Measurements from ENCODE around the gene KIF6. TPM values are rescaled to one million over a fixed set of nuclear protein-coding genes. Genes with fewer than 3 reads are reported as not detected.

KIF6 gene
- total RNA-seq, 2 experiments from 2014 or later = not detected

- DNase-seq = no peak
- H3K4me3 Mint-ChIP-seq = no peak overlapping the region
- peaks cover under 1% of the 10 kb centered on the region for H3K27me3 Mint-ChIP-seq
- H3K4me1 Mint-ChIP-seq = no peaks in the 10 kb centered on the region
- H3K36me3 Mint-ChIP-seq (ENCODE audit: low read depth) = no peaks in the 10 kb centered on the region
- POLR2A ChIA-PET = no interaction called here
- CTCF ChIA-PET = no interaction called here
- no peaks in the 10 kb centered on the region for H3K9me3 Mint-ChIP-seq
- H3K27ac Mint-ChIP-seq = no peak overlapping the region
These were observed 147.6 kb downstream of the KIF6 start for GRCh38 chr6:39577446-39578165.

GRCh38 chr6:39576556-39577303, 148.5 kb downstream of the KIF6 start:
- ChIA-PET POLR2A (no interaction called here), CTCF (no interaction called here)
- no peak overlapping the region for H3K4me3 Mint-ChIP-seq
- H3K9me3 Mint-ChIP-seq = no peaks in the 10 kb centered on the region
- no peaks in the 10 kb centered on the region for H3K4me1 Mint-ChIP-seq
- H3K27me3 Mint-ChIP-seq = no peaks in the 10 kb centered on the region
- no peak overlapping the region for H3K27ac Mint-ChIP-seq
- DNase-seq = no peak
- H3K36me3 Mint-ChIP-seq (ENCODE audit: low read depth) = no peaks in the 10 kb centered on the region

- DNase-seq = no peak
- Mint-ChIP-seq H3K9me3 (no peaks in the 10 kb centered on the region), H3K36me3 (ENCODE audit: low read depth) (no peaks in the 10 kb centered on the region), H3K27me3 (no peaks in the 10 kb centered on the region), H3K4me1 (no peaks in the 10 kb centered on the region), H3K4me3 (no peak overlapping the region), H3K27ac (no peak overlapping the region)
- POLR2A ChIA-PET = no interaction called here
- CTCF ChIA-PET = no interaction called here
These were observed 150.2 kb downstream of the KIF6 start for GRCh38 chr6:39574991-39575390.

- Mint-ChIP-seq H3K36me3 (ENCODE audit: low read depth) (no peaks in the 10 kb centered on the region), H3K27me3 (no peaks in the 10 kb centered on the region), H3K9me3 (no peaks in the 10 kb centered on the region), H3K4me3 (no peak overlapping the region), H3K27ac (no peak overlapping the region), H3K4me1 (no peaks in the 10 kb centered on the region)
- ChIA-PET CTCF (no interaction called here), POLR2A (no interaction called here)
- DNase-seq = no peak
These were observed 151.7 kb downstream of the KIF6 start for GRCh38 chr6:39573541-39573940.

DNA sequence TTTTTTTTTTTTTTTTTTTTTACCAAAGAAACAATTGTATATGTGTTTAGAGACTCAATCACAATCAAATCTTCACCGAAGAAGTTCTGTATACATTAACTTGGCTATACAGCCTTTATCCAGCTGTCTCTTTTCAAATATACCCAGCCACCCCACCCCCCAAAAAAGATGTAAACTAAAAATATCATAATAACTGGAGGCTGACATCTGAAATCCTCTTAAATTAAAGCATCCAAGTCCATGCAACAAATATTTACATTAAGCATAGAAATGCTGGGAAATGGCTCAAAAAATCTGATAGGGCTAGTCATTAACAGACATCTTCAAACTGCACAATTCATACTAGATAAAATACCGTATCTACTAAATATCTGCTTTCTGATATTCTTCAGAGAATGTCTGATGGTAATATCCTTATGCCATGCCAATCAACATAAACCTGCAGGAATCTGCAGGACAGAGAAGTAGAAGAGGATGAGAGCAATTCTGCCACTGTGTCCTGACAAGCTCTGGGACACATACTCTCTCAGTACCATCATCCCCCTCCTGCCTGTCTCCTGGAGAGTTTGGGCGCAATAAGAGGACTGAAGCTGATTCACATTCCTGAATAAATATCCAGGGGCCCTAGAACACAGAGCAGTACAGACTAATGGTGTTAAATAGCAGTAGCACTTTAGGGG, 152.4 kb downstream of the KIF6 start:
- Mint-ChIP-seq H3K9me3 (no peaks in the 10 kb centered on the region), H3K27ac (no peak overlapping the region)
- CTCF ChIA-PET = no interaction called here

DNA sequence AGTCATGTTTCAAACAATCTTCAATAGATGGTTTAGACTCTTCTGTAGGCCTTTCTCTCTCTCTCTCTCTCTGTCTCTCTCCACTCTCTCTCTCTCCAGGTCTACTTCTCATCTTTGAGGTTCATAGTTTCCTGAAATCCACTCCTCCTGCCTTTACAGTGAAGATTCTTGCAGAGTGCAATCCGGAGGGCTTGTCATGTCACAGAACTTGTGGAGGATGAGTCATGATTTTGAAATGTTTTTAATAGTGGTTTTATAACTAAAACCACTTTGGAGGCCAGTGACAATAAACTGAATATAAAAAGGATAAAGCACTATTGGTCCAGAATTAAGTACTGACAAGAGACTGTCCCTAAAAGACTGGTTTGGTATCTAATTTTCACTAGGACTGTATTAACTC, 156.3 kb downstream of the KIF6 start:
- DNase-seq = no peak
- H3K27ac Mint-ChIP-seq = no peak overlapping the region
- no peaks in the 10 kb centered on the region for H3K9me3 Mint-ChIP-seq
- ChIA-PET POLR2A (no interaction called here), CTCF (no interaction called here)
- no peaks in the 10 kb centered on the region for H3K4me1 Mint-ChIP-seq
- H3K4me3 Mint-ChIP-seq = no peak overlapping the region
- H3K27me3 Mint-ChIP-seq = no peaks in the 10 kb centered on the region
- H3K36me3 Mint-ChIP-seq (ENCODE audit: low read depth) = no peaks in the 10 kb centered on the region

More for the DNA sequence above, 152.4 kb downstream of the KIF6 start:
- POLR2A ChIA-PET = no interaction called here
- no peak for DNase-seq
- Mint-ChIP-seq H3K27me3 (no peaks in the 10 kb centered on the region), H3K36me3 (ENCODE audit: low read depth) (no peaks in the 10 kb centered on the region), H3K4me1 (no peaks in the 10 kb centered on the region), H3K4me3 (no peak overlapping the region)

- Mint-ChIP-seq H3K27ac (no peak overlapping the region), H3K27me3 (no peaks in the 10 kb centered on the region), H3K4me3 (no peak overlapping the region), H3K36me3 (ENCODE audit: low read depth) (no peaks in the 10 kb centered on the region), H3K9me3 (no peaks in the 10 kb centered on the region), H3K4me1 (no peaks in the 10 kb centered on the region)
- ChIA-PET CTCF (no interaction called here), POLR2A (no interaction called here)
- no peak for DNase-seq
These were observed 158.1 kb downstream of the KIF6 start for GRCh38 chr6:39567091-39567490.

DNA sequence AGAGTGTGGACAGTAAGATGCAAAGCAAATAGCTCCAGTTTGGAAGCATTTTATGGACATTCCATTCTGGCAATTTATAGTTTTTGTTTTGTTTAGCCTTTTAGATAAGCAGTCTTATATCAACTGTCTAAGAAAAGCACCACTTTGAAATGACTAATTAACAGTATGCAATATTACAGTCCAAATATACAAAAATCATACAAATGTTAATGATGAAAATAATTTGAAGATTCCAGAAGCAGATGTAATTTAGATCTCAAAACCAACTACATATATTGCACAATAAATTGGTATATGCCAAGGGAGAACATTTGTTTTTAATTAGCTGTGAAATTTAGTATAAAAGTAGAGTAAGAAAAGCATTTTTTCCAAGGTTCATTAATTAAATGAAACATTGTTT, 158.8 kb downstream of the KIF6 start:
- POLR2A ChIA-PET = no interaction called here
- Mint-ChIP-seq H3K27ac (no peak overlapping the region), H3K4me3 (no peak overlapping the region), H3K4me1 (no peaks in the 10 kb centered on the region), H3K9me3 (no peaks in the 10 kb centered on the region), H3K27me3 (no peaks in the 10 kb centered on the region), H3K36me3 (ENCODE audit: low read depth) (no peaks in the 10 kb centered on the region)
- DNase-seq = no peak
- CTCF ChIA-PET = no interaction called here

DNA sequence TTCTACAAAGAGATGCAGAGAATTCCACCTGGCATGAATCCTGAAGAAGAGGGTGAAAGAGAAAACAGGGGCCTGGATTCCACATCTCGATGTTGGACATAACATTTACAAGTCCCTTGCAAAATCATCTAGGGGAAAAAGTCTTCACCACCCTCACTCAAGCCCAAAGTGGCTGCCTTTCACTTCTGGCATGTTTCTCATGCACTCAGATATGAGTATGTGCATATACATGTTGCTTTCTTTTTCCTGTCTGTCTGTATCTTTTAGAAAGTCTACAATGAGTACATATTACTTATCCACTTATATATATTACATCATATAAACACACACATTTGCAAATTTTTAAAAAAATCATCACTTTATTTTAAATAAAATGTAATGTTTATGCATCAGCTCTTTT, 159.3 kb downstream of the KIF6 start:
- no peak overlapping the region for H3K4me3 Mint-ChIP-seq
- DNase-seq = no peak
- ChIA-PET CTCF (no interaction called here), POLR2A (no interaction called here)
- peaks cover under 1% of the 10 kb centered on the region for H3K27me3 Mint-ChIP-seq
- no peaks in the 10 kb centered on the region for H3K4me1 Mint-ChIP-seq
- H3K27ac Mint-ChIP-seq = no peak overlapping the region
- H3K36me3 Mint-ChIP-seq (ENCODE audit: low read depth) = no peaks in the 10 kb centered on the region
- H3K9me3 Mint-ChIP-seq = no peaks in the 10 kb centered on the region

DNA sequence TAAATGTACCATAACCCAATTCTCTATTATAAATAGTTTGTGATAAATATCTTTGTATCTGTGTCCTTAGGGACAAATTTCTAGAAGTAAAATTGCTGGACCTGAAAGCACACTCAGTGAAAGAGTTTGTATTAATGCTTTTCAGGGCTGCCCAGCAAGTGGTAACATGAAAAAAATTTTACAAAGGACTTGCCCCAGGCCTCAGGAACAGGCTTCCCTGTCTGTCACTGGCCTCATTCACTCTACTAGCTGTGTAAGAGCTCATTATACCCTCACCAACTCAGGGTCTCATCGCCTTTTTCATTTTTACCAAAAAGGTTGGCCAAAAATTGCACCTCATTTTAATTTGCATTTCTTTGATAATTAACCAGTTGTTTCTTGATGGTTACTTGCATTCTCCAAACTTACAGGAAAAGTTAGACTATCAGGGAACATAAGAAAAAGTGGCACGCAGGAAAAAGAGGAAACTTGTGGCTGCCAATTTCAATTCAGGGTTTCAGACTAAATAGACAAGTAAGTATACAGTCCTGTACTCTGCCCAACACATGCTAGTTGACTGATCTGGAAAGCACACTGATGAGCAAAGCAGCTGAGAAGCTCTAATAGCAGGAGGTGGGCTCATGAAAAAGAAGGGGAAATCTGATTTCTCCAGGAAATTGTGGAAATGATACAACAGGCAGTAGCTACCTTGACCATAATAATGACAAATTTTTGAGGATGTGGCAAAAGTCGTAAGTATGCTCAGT, 161.5 kb downstream of the KIF6 start:
- CTCF ChIA-PET = no interaction called here
- no peak overlapping the region for H3K27ac Mint-ChIP-seq
- no peaks in the 10 kb centered on the region for H3K36me3 Mint-ChIP-seq (ENCODE audit: low read depth)
- no peaks in the 10 kb centered on the region for H3K9me3 Mint-ChIP-seq
- peaks cover 4% of the 10 kb centered on the region for H3K27me3 Mint-ChIP-seq
- no peak for DNase-seq
- POLR2A ChIA-PET = no interaction called here
- no peaks in the 10 kb centered on the region for H3K4me1 Mint-ChIP-seq
- H3K4me3 Mint-ChIP-seq = no peak overlapping the region

- Mint-ChIP-seq H3K4me3 (no peak overlapping the region), H3K27ac (no peak overlapping the region), H3K27me3 (peaks cover 5% of the 10 kb centered on the region), H3K9me3 (no peaks in the 10 kb centered on the region), H3K36me3 (ENCODE audit: low read depth) (no peaks in the 10 kb centered on the region), H3K4me1 (no peaks in the 10 kb centered on the region)
- ChIA-PET POLR2A (no interaction called here), CTCF (no interaction called here)
- no peak for DNase-seq
These were observed 163.5 kb downstream of the KIF6 start for GRCh38 chr6:39561536-39562266.

DNA sequence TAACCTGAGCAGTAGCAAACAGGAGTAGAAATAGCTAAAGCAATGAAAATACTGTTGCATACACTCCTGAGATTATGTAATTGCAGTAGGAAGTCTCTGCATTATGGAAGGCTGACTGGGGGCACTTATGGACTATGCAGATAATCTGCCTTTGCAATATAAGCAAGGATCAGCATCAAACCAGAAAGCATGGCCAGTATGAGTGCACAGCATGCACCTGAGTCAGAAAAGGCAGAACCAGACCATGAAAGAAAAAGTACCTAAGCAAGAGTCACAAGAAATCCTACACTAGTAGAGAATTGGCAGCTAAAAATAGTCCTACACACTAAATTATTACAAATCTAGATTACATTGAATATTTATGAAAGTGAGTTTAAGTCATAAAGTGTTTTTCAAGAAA, 164.3 kb downstream of the KIF6 start:
- H3K9me3 Mint-ChIP-seq = no peaks in the 10 kb centered on the region
- ChIA-PET CTCF (no interaction called here), POLR2A (no interaction called here)
- peaks cover 9% of the 10 kb centered on the region for H3K27me3 Mint-ChIP-seq
- H3K36me3 Mint-ChIP-seq (ENCODE audit: low read depth) = no peaks in the 10 kb centered on the region
- no peak overlapping the region for H3K27ac Mint-ChIP-seq
- H3K4me1 Mint-ChIP-seq = no peaks in the 10 kb centered on the region
- no peak overlapping the region for H3K4me3 Mint-ChIP-seq
- DNase-seq = no peak

- H3K36me3 Mint-ChIP-seq (ENCODE audit: low read depth) = no peaks in the 10 kb centered on the region
- no peak for DNase-seq
These were observed 166.5 kb downstream of the KIF6 start for GRCh38 chr6:39558591-39559190.

More at GRCh38 chr6:39558591-39559190, 166.5 kb downstream of the KIF6 start:
- Mint-ChIP-seq H3K27ac (no peak overlapping the region), H3K27me3 (peaks cover 9% of the 10 kb centered on the region), H3K9me3 (no peaks in the 10 kb centered on the region), H3K4me1 (no peaks in the 10 kb centered on the region), H3K4me3 (no peak overlapping the region)
- ChIA-PET CTCF (no interaction called here), POLR2A (no interaction called here)

Data from activated CD4-positive, alpha-beta memory T cell treated with anti-CD3 and anti-CD28 coated beads, Interleukin-2, amount 10 ng/mL, durations not matched to agents 7 days and 5 days (primary cell).